GM19023 (cell line): ENCODE measurements around the gene FGF11.
"Not testable (repeated sequence)": the region's sequence is repeated elsewhere in the genome, so short reads cannot be mapped to it uniquely, and the experiment has no call there.

Experiments
- ATAC-seq: cut with Tn5 transposase; IDR thresholded peaks from one replicate; pipeline ENCODE4 v1.9.1; 2021; ENCODE audit warnings: mild to moderate bottlenecking, moderate library complexity; ENCODE audit not compliant: unreplicated experiment

The FGF11 gene

GRCh38 chr17:7460850-7461660 lies 21.7 kb downstream of the FGF11 start:
- ATAC-seq, result no peak

- ATAC-seq, result no peak
Observed at GRCh38 chr17:7462474-7463371, 23.4 kb downstream of the FGF11 start.

- ATAC-seq, result no peak
Observed at GRCh38 chr17:7463372-7463846, 24.1 kb downstream of the FGF11 start.

- no peak for ATAC-seq
Observed at GRCh38 chr17:7464081-7464480, 24.8 kb downstream of the FGF11 start.

GRCh38 chr17:7465597-7466275 lies 26.4 kb downstream of the FGF11 start:
- ATAC-seq, result no peak

- ATAC-seq, result no peak
Observed at GRCh38 chr17:7466318-7466638, 27.0 kb downstream of the FGF11 start.

- ATAC-seq, result no peak
Observed at GRCh38 chr17:7466639-7467341, 27.5 kb downstream of the FGF11 start.

- no peak for ATAC-seq
Observed at GRCh38 chr17:7467498-7467897, 28.2 kb downstream of the FGF11 start.

GRCh38 chr17:7468290-7468689 lies 29.0 kb downstream of the FGF11 start:
- ATAC-seq, result no peak

GRCh38 chr17:7468804-7469389 lies 29.6 kb downstream of the FGF11 start:
- no peak for ATAC-seq

GRCh38 chr17:7469843-7470242 lies 30.5 kb downstream of the FGF11 start:
- ATAC-seq, result not testable (repeated sequence)

GRCh38 chr17:7470457-7470973 lies 31.2 kb downstream of the FGF11 start:
- ATAC-seq, result not testable (repeated sequence)

GRCh38 chr17:7471729-7472128 lies 32.4 kb downstream of the FGF11 start:
- ATAC-seq, result no peak

GRCh38 chr17:7474767-7475166 lies 35.5 kb downstream of the FGF11 start:
- not testable (repeated sequence) for ATAC-seq

- no peak for ATAC-seq
Observed at GRCh38 chr17:7475764-7476422, 36.6 kb downstream of the FGF11 start.

GRCh38 chr17:7476494-7476893 lies 37.2 kb downstream of the FGF11 start:
- no peak for ATAC-seq

- ATAC-seq, result no peak
Observed at GRCh38 chr17:7476951-7477350, 37.6 kb downstream of the FGF11 start.

GRCh38 chr17:7477392-7478275 lies 38.3 kb downstream of the FGF11 start:
- no peak for ATAC-seq
